ENCODE data around the gene ODAD4. TPM values are rescaled to one million over a fixed set of nuclear protein-coding genes. Genes with fewer than 3 reads are reported as not detected.
"Not testable (repeated sequence)": the region's sequence is repeated elsewhere in the genome, so short reads cannot be mapped to it uniquely, and the experiment has no call there.

Gene ODAD4
- total RNA-seq, 4 donors from 2014 or later = 3.7 to 5.4 (median 5.2) TPM

DNA sequence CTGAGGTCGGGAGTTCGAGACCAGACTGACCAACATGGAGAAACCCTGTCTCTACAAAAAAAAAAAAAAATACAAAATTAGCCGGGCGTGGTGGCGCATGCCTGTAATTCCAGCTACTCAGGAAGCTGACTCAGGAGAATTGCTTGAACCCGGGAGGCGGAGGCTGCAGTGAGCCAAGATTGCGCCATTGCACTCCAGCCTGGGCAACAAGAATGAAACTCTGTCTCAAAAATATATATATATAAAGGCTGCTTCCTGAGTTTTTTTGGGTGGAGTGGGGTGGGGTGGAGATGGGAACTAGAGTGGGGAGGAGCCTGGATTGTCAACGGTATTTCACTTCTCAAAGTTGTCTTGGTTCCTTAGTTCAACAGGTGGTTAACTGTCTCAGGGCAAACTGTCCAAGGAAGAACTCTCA is 79.9 kb downstream of the ODAD4 start:
- H3K9me3 ChIP-seq, H3K36me3 ChIP-seq, H3K27me3 ChIP-seq, H3K4me3 ChIP-seq: not testable (repeated sequence)
- DNase-seq (ENCODE audit: low spot score in 2 of 2) = peak in 1 of 2 donors; percentile 30
- TF ChIP-seq EP300 (IDR thresholded peaks at IDR 0.05) = peak in 1 of 2 donors; percentile 26
- H3K4me1 ChIP-seq = peaks cover 0 to 99% (median 44%) of the 10 kb centered on the region in 4 donors
- WGBS, 2 donors = 40 to 42% methylated on average over 9 of the region's 9 CpGs
- H3K27ac ChIP-seq = peak overlapping the region in 3 of 4 donors; percentile 15 to 83 (median 68)

DNA sequence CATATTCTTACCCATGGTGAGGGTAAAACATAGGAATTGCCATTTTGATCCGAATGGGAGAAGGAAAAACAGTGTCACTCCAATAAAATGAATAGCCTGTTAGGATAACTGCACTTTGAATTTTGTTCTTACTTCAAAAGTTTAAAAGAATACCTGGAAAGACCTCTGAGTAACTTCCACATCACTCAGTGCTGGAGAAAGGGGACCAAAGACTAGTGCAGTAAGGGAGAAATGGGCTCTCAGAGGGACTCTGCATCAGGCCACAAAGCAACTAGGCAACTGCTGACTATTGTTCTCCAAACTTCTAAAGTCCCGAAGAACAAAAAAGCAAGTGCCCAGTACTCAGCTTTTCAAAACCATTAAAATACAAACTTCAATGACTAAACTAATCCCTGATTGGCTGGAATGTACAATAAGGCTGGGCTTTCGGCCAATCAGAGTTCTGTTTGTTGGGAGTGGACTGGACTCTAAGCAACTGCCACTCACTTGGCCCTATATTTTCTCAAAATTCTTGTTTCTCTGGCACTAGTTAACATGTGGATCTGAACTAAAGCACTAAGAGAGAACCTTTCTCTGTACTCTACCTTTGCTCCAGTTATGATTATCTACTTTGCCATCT is 80.6 kb downstream of the ODAD4 start:
- peaks cover 0 to 99% (median 46%) of the 10 kb centered on the region in 4 donors for H3K4me1 ChIP-seq

DNA sequence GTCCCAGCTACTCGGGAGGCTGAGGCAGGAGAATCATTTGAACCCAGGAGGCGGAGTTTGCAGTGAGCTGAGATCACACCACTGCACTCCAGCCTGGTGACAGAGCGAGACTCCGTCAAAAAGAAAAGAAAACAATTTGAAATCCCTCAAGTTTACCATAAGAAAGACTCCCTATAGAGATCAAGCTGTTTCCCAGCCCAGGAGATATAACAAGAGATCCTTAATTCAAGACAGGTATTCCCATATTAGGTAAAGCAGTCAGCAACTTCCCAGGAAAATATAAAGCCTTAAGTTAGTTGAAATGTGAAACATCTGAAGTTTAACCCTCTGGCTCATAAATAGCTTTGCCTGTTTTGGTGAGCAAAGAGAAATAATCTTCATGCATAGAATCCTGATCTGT is 81.9 kb downstream of the ODAD4 start:
- 68 to 75% methylated on average over 4 of the region's 4 CpGs for WGBS, 2 donors
- peak overlapping the region in 1 of 4 donors; percentile 68 for H3K27ac ChIP-seq
- not testable (repeated sequence) for H3K4me3 ChIP-seq; DNase-seq (ENCODE audit: low spot score in 2 of 2); H3K27me3 ChIP-seq; H3K36me3 ChIP-seq; H3K9me3 ChIP-seq
- peaks cover 0 to 91% (median 43%) of the 10 kb centered on the region in 4 donors for H3K4me1 ChIP-seq

More for the DNA sequence above, 80.6 kb downstream of the ODAD4 start:
- H3K27me3 ChIP-seq = no peaks in the 10 kb centered on the region
- DNase-seq (ENCODE audit: low spot score in 2 of 2) = no peak
- peak overlapping the region in 2 of 4 donors; percentile 60 to 83 for H3K27ac ChIP-seq
- no peaks in the 10 kb centered on the region for H3K9me3 ChIP-seq
- no peak overlapping the region for H3K4me3 ChIP-seq
- H3K36me3 ChIP-seq = no peaks in the 10 kb centered on the region
- TF ChIP-seq, protein P1, sequence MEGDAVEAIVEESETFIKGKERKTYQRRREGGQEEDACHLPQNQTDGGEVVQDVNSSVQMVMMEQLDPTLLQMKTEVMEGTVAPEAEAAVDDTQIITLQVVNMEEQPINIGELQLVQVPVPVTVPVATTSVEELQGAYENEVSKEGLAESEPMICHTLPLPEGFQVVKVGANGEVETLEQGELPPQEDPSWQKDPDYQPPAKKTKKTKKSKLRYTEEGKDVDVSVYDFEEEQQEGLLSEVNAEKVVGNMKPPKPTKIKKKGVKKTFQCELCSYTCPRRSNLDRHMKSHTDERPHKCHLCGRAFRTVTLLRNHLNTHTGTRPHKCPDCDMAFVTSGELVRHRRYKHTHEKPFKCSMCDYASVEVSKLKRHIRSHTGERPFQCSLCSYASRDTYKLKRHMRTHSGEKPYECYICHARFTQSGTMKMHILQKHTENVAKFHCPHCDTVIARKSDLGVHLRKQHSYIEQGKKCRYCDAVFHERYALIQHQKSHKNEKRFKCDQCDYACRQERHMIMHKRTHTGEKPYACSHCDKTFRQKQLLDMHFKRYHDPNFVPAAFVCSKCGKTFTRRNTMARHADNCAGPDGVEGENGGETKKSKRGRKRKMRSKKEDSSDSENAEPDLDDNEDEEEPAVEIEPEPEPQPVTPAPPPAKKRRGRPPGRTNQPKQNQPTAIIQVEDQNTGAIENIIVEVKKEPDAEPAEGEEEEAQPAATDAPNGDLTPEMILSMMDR (IDR thresholded peaks at IDR 0.05) = no peak
- TF ChIP-seq POLR2A (IDR thresholded peaks at IDR 0.05) (no peak), EP300 (IDR thresholded peaks at IDR 0.05) (no peak)
- WGBS, 2 donors = 80 to 83% methylated on average over 3 of the region's 3 CpGs

DNA sequence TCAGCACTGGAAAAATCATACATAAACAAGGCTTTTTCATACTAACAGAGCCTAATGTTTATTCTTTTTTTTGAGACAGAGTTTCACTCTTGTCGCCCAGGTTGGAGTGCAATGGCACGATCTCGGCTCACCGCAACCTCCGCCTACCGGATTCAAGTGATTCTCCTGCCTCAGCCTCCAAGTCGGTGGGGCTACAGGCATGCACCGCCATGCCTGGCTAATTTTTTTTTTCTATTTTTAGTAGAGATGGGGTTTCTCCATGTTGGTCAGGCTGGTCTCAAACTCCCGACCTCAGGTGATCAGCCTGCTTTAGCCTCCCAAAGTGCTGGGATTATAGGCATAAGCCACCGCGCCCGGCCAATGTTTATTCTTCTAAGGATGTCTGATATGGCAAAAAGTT is 83.3 kb downstream of the ODAD4 start:
- H3K9me3 ChIP-seq; H3K4me3 ChIP-seq; DNase-seq (ENCODE audit: low spot score in 2 of 2); H3K27me3 ChIP-seq; H3K36me3 ChIP-seq: not testable (repeated sequence)
- H3K27ac ChIP-seq = peak overlapping the region in 2 of 4 donors; percentile 68 to 73
- WGBS, 2 donors = 80 to 84% methylated on average over 12 of the region's 12 CpGs
- H3K4me1 ChIP-seq = peaks cover 0 to 87% (median 45%) of the 10 kb centered on the region in 4 donors

Other genes with a start within 250 kb of the ODAD4 start
- gene EIF1, start 241.7 kb upstream of the ODAD4 start, total RNA-seq = 100 to 1,000 TPM; 172 to 458 (median 243) TPM
- not detected for gene GAST, start 218.3 kb upstream of the ODAD4 start, total RNA-seq
- 1 to 10 TPM in 1 of 4 donors, under 1 TPM in 1, not detected in 2; 0.98 to 1.8 TPM for gene HAP1, start 196.0 kb upstream of the ODAD4 start, total RNA-seq
- 10 to 100 TPM; 42.9 to 57.7 (median 51.6) TPM for gene JUP, start 143.9 kb upstream of the ODAD4 start, total RNA-seq
- gene P3H4, start 118.7 kb upstream of the ODAD4 start, total RNA-seq = 10 to 100 TPM; 14.7 to 23.9 (median 22.0) TPM
- gene FKBP10, start 117.6 kb upstream of the ODAD4 start, total RNA-seq = 100 to 1,000 TPM in 1 of 4 donors, 10 to 100 TPM in 3; 47.9 to 103 (median 77.4) TPM
- gene NT5C3B, start 94.4 kb upstream of the ODAD4 start, total RNA-seq = 10 to 100 TPM; 31.0 to 77.1 (median 33.0) TPM
- gene KLHL10, start 92.8 kb upstream of the ODAD4 start, total RNA-seq = not detected
- gene KLHL11, start 65.2 kb upstream of the ODAD4 start, total RNA-seq = 10 to 100 TPM; 27.3 to 42.2 (median 32.7) TPM
- 100 to 1,000 TPM in 1 of 4 donors, 10 to 100 TPM in 3; 62.8 to 102 (median 72.6) TPM for gene ACLY, start 11.7 kb upstream of the ODAD4 start, total RNA-seq
- gene CNP, start 36.2 kb downstream of the ODAD4 start, total RNA-seq = 100 to 1,000 TPM; 174 to 345 (median 256) TPM
- 10 to 100 TPM; 56.6 to 90.2 (median 71.8) TPM for gene DNAJC7, start 86.8 kb downstream of the ODAD4 start, total RNA-seq
- 10 to 100 TPM; 17.7 to 39.9 (median 23.8) TPM for gene NKIRAS2, start 89.5 kb downstream of the ODAD4 start, total RNA-seq
- gene C17orf113, start 120.0 kb downstream of the ODAD4 start, total RNA-seq = 1 to 10 TPM; 1.2 to 2.9 (median 2.1) TPM
- 1 to 10 TPM in 1 of 4 donors, under 1 TPM in 1, not detected in 2; 0.20 to 1.5 TPM for gene ZNF385C, start 167.9 kb downstream of the ODAD4 start, total RNA-seq
- 10 to 100 TPM; 15.9 to 29.4 (median 21.7) TPM for gene DHX58, start 182.1 kb downstream of the ODAD4 start, total RNA-seq
- gene KAT2A, start 190.8 kb downstream of the ODAD4 start, total RNA-seq = 100 to 1,000 TPM in 2 of 4 donors, 10 to 100 TPM in 2; 92.2 to 143 (median 105) TPM
- under 1 TPM in 1 of 4 donors, not detected in 3; 0.22 TPM for gene HSPB9, start 192.2 kb downstream of the ODAD4 start, total RNA-seq
- gene RAB5C, start 224.4 kb downstream of the ODAD4 start, total RNA-seq = 100 to 1,000 TPM in 3 of 4 donors, 10 to 100 TPM in 1; 94.8 to 137 (median 117) TPM

All from tibial nerve (tissue), 4 donors.